Thoracic aorta (tissue), 2 donors: Measurements from ENCODE around the gene ADAMTS2. TPM values are rescaled to one million over a fixed set of nuclear protein-coding genes. Genes with fewer than 3 reads are reported as not detected.

ENCODE experiments used
- ATAC-seq: fragments of 150-250 bp; one replicate; pipeline ENCODE4 v1.8.0; 2017; ENCODE audit warnings: low read depth; ENCODE audit not compliant: insufficient number of reproducible peaks, low FRiP score
- DNase-seq: peaks from one replicate; pipeline ENCODE4 v3.0.0-alpha.2; 2020; ENCODE audit warnings: low spot score
- H3K27ac ChIP-seq, 2 donors: fragments of 200-600 bp; sonication (generic); 1 replicate in 1 of 2; 2 replicates in 1 of 2; pipeline ENCODE4 v1.5.1; 2016; ENCODE audit warnings: mild to moderate bottlenecking in 2 of 2, moderate library complexity in 2 of 2
- H3K27me3 ChIP-seq: fragments of 200-600 bp; sonication (generic); replicated peaks from 2 replicates; pipeline ENCODE4 v1.6.0; 2016; ENCODE audit warnings: mild to moderate bottlenecking; ENCODE audit not compliant: insufficient read depth
- H3K36me3 ChIP-seq: fragments of 200-600 bp; sonication (generic); one replicate; pipeline ENCODE4 v1.5.1; 2016
- H3K4me1 ChIP-seq, 2 donors: fragments of 200-600 bp; sonication (generic); 1 replicate in 1 of 2; 2 replicates in 1 of 2; pipeline versions ENCODE4 v1.5.1 to v1.6.0; 2016; ENCODE audit warnings: low read depth in 2 of 2, mild to moderate bottlenecking in 1 of 2; ENCODE audit not compliant: control insufficient read depth in 1 of 2
- H3K4me3 ChIP-seq: fragments of 200-600 bp; sonication (generic); 2 replicates; pipeline ENCODE4 v1.5.1; 2016; ENCODE audit warnings: mild to moderate bottlenecking
- H3K9me3 ChIP-seq: fragments of 200-600 bp; sonication (generic); 2 replicates; pipeline ENCODE4 v1.5.1; 2016
- CTCF ChIP-seq: fragments of 200-600 bp; sonication (generic); IDR thresholded peaks from one replicate; pipeline ENCODE4 v1.5.1; 2019; ENCODE audit warnings: antibody characterized with exemption
- total RNA-seq, 2 donors: library from RNA; depleted of rRNA; stranded (reverse); fragments of >200 nt; gene quantifications; one replicate each; pipeline versions ENCODE4 v1.1.0 to v1.2.3, GENCODE V29; 2016

The ADAMTS2 gene
- total RNA-seq, 2 donors from 2014 or later, result 34.4 to 60.7 TPM

- H3K27ac ChIP-seq, result no peak overlapping the region
- H3K4me3 ChIP-seq, result no peak overlapping the region
- no peaks in the 10 kb centered on the region for H3K27me3 ChIP-seq
- DNase-seq (no peak), ATAC-seq (no peak)
- peaks cover 4 to 34% of the 10 kb centered on the region in 2 donors for H3K4me1 ChIP-seq
- H3K36me3 ChIP-seq, result no peaks in the 10 kb centered on the region
- H3K9me3 ChIP-seq, result no peaks in the 10 kb centered on the region
- no peak for TF ChIP-seq CTCF
These were observed 46.9 kb downstream of the ADAMTS2 start for GRCh38 chr5:179298181-179298993.

GRCh38 chr5:179297486-179298180 is 47.6 kb downstream of the ADAMTS2 start:
- no peaks in the 10 kb centered on the region for H3K36me3 ChIP-seq
- ATAC-seq, result no peak
- no peak for TF ChIP-seq CTCF
- H3K27me3 ChIP-seq, result no peaks in the 10 kb centered on the region
- no peak overlapping the region for H3K4me3 ChIP-seq
- H3K27ac ChIP-seq, result no peak overlapping the region
- DNase-seq, result no peak
- no peaks in the 10 kb centered on the region for H3K9me3 ChIP-seq
- H3K4me1 ChIP-seq, result peaks cover 4 to 41% of the 10 kb centered on the region in 2 donors

GRCh38 chr5:179297026-179297425 is 48.2 kb downstream of the ADAMTS2 start:
- DNase-seq (no peak), ATAC-seq (no peak)
- H3K27ac ChIP-seq, result no peak overlapping the region
- H3K27me3 ChIP-seq, result no peaks in the 10 kb centered on the region
- H3K4me3 ChIP-seq, result no peak overlapping the region
- H3K9me3 ChIP-seq, result no peaks in the 10 kb centered on the region
- TF ChIP-seq CTCF, result no peak
- H3K36me3 ChIP-seq, result no peaks in the 10 kb centered on the region
- H3K4me1 ChIP-seq, result peaks cover 4 to 41% of the 10 kb centered on the region in 2 donors

- no peak for ATAC-seq
- H3K27me3 ChIP-seq, result no peaks in the 10 kb centered on the region
- TF ChIP-seq CTCF, result no peak
- no peak for DNase-seq
- H3K36me3 ChIP-seq, result no peaks in the 10 kb centered on the region
- no peak overlapping the region for H3K27ac ChIP-seq
- no peak overlapping the region for H3K4me3 ChIP-seq
- H3K9me3 ChIP-seq, result no peaks in the 10 kb centered on the region
- peaks cover 4 to 41% of the 10 kb centered on the region in 2 donors for H3K4me1 ChIP-seq
These were observed 49.0 kb downstream of the ADAMTS2 start for GRCh38 chr5:179296150-179296821.

- Histone ChIP-seq H3K36me3 (no peaks in the 10 kb centered on the region), H3K9me3 (no peaks in the 10 kb centered on the region), H3K27ac (peak overlapping the region in 1 of 2 donors; percentile 66), H3K4me1 (peaks cover 4 to 35% of the 10 kb centered on the region in 2 donors), H3K27me3 (no peaks in the 10 kb centered on the region), H3K4me3 (no peak overlapping the region)
- no peak for TF ChIP-seq CTCF
- DNase-seq (no peak), ATAC-seq (no peak)
These were observed 49.5 kb downstream of the ADAMTS2 start for GRCh38 chr5:179295778-179296149.
